ENCODE results near the gene CACNB2.

DNA sequence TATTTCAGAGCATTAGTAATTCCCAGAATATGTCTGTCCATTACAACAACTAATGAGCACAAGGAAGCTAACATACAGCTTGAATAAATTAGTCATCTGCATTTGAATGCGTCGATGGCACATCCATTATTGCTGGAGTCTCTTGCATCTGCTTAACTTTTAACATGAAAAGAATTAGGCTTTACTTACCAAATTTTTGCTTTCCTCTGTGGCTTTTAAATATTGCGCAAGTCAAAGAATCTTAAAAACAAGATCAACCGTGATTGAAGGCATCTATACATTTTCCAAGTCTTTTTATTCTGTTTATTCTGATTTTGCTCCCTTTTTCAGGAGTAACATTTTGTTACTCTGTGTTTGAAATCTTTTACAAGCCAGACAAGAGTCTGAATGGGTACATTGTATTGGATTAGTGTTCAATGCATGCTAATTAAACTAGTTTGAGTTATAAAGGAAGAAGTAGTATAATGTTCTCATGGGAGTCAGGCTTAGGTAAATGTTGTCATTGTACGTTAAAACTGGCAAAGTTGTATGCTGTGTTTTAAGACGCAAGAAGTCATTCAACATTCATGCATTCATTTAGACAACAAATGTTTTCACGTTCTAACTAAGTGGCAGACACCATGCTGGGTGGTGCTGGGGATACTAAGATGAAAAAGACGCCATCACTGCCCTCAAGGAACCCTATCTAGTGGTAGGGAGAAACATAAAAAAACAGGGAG is 4.0 kb upstream of the CACNB2 start:
- TF ChIP-seq CTCF (IDR thresholded peaks at IDR 0.05) (no peak), EZH2 (IDR thresholded peaks at IDR 0.05) (no peak), EZH2phosphoT487 (IDR thresholded peaks at IDR 0.05) (no peak)

All from neural progenitor cell (in vitro differentiated cells).